ENCODE results near the gene PAK6.

GRCh38 chr15:40265355-40265754 lies 26.5 kb downstream of the PAK6 start:
- TF ChIP-seq, protein P1, sequence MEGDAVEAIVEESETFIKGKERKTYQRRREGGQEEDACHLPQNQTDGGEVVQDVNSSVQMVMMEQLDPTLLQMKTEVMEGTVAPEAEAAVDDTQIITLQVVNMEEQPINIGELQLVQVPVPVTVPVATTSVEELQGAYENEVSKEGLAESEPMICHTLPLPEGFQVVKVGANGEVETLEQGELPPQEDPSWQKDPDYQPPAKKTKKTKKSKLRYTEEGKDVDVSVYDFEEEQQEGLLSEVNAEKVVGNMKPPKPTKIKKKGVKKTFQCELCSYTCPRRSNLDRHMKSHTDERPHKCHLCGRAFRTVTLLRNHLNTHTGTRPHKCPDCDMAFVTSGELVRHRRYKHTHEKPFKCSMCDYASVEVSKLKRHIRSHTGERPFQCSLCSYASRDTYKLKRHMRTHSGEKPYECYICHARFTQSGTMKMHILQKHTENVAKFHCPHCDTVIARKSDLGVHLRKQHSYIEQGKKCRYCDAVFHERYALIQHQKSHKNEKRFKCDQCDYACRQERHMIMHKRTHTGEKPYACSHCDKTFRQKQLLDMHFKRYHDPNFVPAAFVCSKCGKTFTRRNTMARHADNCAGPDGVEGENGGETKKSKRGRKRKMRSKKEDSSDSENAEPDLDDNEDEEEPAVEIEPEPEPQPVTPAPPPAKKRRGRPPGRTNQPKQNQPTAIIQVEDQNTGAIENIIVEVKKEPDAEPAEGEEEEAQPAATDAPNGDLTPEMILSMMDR (IDR thresholded peaks at IDR 0.05), result no peak
- no peak for TF ChIP-seq POLR2AphosphoS5 (IDR thresholded peaks at IDR 0.05; ENCODE audit: insufficient read depth in 1 of 2, low read depth in 1 of 2)
- no peak for TF ChIP-seq POLR2A (IDR thresholded peaks at IDR 0.05)

All from vagina (tissue), 2 donors.